GM21381 (cell line): Measurements from ENCODE around the gene LINGO4.
"Not testable (repeated sequence)": the region's sequence is repeated elsewhere in the genome, so short reads cannot be mapped to it uniquely, and the experiment has no call there.

Experiments
- ATAC-seq: cut with Tn5 transposase; IDR thresholded peaks from one replicate; pipeline ENCODE4 v1.9.1; 2021; ENCODE audit warnings: mild to moderate bottlenecking, moderate library complexity; ENCODE audit not compliant: unreplicated experiment

Gene LINGO4

DNA sequence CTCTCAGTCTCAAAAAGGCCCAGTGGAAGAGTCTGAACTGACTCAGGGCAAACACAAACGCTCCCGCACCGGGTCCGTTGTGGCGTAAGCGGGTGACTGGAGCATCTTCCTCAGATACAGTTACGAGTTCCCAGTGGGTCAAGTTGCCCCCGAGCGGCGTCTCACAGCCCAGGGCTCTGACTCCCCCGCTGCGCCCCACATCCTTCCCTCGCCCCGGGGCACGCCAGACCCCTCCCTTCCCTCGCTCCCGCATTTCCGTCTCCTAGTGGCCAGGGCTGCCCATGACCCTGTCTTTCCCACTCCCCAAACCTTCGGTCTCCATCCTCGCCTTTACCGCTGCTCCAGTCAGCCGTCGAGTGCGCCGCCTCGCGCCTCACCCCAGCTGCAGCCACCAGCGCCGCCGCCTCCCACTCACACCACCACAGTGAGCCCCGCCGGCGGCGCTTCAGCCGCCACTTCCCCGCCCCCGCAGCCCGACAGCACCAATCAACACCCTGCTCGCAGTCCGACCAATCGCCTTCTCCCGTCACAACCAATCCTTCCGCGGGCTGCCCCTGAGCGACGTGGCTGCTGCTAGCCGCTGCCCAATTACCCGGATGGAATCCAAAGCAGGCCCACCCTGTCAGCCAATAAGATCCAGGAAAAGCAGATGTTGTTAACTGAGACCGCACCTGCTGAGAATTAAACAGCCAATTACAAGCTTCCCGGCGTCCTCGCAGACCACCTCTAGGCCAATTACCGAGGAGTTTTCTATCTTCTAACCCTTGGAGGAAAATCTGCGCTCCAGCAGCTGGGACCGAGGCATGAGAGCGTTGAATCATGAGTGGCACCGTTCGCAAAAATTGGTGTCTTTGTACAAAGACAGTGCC lies 14.9 kb downstream of the LINGO4 start, which contains the start of gene TDRKH:
TSS of gene TDRKH (minus strand) at position 430 of the 869 bp plus-strand sequence. CDS start 7,478 bp downstream, outside the sequence.
- ATAC-seq = peak; percentile 94

DNA sequence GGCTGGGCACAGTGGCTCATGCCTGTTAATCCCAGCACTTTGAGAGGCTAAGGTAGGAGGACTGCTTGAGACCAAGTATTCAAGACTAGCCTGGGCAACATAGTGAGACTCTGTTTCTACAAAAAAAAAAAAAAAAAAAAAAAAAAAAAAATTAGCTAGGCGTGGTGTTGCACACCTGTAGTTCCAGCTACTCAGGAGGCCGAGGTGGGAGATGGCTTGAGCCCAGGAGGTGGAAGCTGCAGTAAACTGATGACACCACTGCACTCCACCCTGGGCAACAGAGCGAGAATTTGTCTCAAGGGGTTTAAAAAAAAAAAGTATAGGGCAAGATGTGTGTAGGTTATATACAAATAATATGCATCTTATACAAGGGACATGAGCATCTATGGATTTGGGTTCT lies 17.5 kb downstream of the LINGO4 start:
- ATAC-seq = no peak

DNA sequence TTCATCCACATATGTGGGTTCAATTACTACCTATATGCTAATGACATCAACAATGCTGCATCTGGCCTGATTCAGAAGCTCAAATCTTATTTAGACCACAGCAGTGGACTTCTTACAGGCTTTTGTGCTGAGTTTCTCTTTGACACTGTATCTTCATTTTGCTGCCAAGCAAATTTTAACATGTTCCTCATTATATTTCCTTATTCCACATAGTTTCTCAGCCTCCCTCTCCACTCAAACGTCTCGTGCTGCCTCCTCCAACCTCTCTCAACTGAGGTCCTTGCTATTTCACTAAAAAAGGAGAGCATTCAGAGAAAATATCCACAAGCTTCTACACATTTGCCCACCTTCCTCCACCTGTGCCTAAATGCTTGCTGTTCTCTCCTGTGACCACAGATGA lies 21.4 kb downstream of the LINGO4 start:
- ATAC-seq = no peak

DNA sequence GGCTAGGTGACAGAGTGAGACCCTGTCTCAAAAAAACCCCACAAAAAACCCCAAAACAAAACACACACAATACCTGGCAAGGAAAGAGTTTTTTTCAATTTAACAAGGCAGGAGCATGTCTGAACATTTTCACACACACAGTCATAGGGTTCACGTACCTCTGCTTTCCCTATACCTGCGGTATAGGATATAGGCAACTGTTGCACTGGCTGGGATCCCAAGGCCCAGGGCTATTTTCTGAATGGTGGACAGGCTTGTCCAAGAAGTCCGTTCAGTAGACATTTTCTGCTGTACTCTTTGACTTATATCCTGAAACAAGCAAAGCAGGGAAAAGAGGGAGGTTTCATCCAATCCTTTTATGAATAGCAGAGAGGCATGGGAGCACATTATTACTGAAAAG lies 22.5 kb downstream of the LINGO4 start:
- no peak for ATAC-seq

DNA sequence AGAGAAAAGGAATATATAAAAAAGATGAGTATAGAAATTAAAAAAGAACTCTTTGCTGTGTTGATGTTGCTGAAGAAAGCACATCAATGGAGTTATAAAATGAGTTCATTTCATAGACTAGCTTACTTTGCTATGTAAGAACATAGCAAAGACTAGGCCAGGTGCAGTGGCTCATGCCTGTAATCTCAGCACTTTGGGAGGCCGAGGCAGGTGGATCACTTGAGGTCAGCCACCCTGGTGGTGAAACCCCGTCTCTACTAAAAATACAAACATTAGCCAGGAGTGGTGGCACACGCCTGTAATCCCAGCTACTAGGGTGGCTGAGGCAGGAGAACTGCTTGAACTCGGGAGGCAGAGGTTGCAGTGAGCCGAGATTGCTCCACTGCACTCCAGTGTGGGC lies 23.2 kb downstream of the LINGO4 start:
- not testable (repeated sequence) for ATAC-seq

DNA sequence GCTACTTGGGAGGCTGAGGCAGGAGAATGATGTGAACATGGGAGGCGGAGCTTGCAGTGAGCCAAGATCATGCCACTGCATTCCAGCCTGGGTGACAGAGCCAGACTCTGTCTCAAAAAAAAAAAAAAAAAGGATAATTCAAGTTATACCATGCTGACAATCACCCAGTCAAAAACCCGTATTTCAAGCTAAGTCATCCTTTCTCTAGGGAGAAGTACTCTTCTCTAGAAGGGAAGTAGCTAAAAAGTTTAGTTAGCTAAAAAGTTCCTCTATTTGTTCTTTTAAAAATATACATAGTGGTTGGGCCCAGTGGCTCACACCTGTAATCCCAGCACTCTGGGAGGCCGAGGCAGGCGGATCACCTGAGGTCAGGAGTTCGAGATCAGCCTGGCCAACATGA lies 24.5 kb downstream of the LINGO4 start:
- ATAC-seq = not testable (repeated sequence)

DNA sequence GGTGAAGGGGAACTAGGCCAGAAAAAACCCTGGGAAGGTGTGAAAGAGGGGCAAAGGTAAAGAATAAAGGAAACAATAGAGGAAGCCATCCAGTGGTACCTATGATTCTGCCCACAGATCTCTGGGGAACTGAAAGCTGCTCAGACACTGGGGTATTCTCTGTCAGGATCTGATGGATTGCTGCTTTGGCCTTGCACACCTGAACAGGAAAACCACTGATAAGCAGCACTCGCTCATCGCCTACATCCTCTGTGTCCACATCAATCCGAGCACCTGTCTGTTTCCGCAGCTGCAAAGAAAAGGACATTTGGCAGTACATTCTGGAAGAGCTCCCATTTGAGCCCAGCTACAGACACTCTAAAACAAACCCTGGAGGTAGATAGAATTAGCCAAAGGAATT lies 25.4 kb downstream of the LINGO4 start:
- no peak for ATAC-seq

DNA sequence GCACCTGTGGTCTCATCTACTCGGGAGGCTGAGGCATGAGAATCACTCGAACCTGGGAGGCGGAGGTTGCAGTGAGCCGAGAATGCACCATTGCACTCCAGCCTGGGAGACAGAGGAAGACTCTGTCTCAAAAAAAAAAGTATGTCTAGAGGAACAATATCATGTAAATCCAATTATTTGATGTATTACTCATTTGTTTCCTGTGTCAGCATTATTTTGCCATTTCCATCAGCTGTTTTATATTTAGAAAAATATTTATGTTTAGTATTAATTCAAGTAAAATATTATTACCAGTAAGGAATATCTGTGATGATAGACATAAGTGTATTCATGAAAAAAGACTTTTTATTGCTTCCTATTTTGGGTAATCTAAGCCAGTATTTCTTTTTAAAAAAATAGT lies 27.9 kb downstream of the LINGO4 start:
- no peak for ATAC-seq

DNA sequence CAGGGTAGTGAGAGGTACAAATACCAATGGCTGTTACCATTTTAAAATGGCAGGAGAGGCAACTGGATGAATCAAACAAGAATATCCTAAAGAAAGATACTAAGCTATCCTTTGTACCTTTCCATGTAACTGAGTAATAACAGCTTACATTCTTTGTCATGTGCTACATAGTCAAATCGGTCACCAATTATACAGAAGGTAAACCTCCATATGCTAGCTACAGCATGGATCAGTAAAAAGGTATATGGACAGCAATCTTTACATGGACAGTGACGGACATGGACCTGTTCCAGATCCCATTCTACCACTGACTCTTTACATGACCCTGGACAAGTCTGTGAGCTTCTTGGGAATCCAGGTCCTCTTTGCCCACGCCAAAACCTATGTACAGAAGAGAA lies 28.6 kb downstream of the LINGO4 start:
- ATAC-seq = no peak

DNA sequence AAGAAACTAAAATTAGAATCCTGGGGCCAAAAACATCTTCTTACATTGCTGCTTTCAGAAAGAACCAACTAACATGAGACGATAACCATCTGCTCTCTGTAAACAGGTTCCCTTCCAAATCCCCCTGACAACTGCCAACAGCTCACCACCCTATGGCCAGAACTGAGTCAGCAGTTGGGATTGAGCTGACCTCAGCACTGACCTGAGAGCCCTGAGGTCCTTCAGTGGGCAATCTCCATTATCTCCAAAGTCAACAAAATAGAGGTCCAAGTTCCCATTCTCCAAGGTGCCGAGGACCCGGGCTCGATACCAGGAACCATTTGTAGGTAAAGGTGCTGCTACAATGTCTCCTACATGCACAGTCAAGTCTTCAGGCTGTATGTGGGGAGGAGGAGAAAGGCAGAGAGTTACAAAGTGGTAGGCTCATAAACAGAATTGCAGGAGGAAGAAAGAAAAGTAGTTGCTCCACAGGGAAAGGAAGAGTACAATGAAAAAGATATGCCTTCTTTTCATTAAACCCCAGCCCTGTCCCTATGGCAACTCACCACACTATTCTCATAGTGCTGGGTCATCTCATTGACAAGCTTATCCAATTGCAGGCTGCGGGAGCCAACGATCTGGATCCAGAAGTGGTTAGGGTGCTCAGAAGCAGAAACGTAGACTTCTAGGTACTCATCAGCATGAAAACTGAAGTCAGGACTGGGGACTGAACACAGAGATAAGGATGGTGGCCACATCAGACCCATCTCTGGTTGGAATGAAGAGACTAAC lies 29.1 kb downstream of the LINGO4 start:
- no peak for ATAC-seq

DNA sequence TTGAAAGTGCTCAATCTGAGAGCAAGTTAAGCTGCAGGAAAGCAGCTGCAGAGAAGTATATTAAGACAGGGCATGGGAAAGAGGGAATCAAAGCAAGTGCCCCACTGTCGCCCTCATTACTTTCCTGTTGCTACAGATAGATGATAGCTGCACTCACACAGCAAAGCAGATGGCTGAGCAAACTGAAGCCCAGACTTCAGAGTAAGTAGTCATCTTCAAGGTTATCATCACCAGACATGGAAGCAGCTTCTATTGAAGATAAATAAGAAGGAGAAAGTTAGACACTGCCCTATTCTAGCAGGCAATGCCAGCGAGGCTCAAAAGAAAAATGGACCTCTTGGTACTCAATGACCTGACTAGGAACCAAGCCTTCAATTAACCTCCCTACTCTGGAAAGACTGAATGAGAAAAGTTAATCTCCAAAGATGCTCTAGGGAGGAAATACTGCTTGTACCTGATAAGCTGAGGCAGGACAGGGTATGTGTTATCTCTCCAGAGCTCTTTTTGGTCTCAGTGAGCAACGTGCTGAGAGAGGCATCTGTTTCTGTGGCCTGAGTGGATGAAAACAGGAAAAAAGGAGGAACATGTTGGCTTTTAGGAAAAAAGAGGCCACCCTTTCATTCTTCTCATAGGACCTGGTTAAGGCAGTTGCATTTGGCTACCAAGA lies 30.8 kb downstream of the LINGO4 start:
- no peak for ATAC-seq

DNA sequence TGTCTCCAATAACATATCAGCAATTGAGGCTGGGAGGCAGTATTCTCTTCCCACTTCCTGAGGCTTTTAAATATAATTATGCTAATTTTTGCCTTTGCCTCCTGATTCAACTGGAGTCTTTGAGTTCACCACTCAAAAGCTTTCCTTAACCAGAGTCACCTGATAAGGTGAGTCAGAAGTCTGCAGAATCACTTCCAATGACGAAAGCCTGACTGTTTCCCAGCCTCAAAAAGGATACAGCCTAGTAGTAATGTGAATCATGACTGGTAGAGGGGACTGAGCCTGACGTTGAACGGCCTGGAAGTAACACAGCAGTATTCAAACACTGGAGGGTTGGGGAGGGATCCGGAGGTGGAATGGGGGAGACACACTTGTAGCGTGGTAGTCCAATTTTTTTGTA lies 31.5 kb downstream of the LINGO4 start:
- ATAC-seq = no peak

DNA sequence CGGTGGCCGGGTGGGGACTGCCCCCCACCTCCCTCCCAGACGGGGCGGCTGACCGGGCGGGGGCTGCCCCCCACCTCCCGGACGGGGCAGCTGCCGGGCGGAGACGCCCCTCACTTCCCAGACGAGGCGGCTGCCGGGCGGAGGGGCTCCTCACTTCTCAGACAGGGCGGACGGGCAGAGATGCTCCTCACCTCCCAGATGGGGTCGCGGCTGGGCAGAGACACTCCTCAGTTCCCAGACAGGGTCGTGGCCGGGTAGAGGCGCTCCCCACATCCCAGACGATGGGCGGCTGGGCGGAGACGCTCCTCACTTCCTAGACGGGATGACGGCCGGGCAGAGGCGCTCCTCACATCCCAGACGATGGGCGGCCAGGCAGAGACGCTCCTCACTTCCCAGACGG lies 35.9 kb downstream of the LINGO4 start:
- ATAC-seq = not testable (repeated sequence)

DNA sequence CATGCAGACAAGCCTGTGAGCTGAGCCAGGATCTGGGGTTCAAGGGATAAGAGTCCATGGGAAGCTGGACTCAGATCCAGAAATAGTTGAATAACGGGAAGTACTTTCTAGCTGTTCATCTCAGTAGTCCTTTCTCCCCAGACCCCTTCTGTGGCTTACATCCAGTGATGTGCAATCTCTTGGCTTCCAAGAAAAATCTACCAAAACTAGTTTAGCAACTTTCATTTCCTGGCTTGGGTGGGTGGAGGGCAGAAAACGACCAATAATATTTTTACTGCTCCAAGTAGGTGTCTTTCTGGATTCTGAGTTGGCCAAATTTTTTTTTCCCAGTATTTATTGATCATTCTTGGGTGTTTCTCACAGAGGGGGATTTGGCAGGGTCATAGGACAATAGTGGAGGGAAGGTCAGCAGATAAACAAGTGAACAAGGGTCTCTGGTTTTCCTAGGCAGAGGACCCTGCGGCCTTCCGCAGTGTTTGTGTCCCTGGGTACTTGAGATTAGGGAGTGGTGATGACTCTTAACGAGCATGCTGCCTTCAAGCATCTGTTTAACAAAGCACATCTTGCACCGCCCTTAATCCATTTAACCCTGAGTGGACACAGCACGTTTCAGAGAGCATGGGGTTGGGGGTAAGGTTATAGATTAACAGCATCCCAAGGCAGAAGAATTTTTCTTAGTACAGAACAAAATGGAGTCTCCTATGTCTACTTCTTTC lies 36.7 kb downstream of the LINGO4 start:
- not testable (repeated sequence) for ATAC-seq

DNA sequence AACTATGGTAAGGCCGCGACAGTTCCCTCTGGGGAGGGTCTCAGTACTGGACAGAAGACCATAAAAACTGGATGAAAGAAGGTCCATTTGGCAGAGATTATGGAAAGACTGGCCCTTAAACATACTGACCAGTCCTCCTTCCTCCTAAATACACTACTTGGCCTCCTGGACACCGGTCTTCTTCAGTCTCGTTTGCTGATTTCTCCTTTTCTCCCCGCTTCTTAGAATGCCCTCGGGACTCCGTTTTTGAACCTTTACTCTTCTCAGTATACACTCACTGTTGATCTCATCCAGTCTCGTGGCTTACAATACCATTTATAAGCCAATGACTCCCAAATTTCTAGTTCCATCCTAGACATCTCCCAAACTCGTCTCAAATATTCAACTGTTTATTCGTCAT lies 41.2 kb downstream of the LINGO4 start:
- no peak for ATAC-seq

DNA sequence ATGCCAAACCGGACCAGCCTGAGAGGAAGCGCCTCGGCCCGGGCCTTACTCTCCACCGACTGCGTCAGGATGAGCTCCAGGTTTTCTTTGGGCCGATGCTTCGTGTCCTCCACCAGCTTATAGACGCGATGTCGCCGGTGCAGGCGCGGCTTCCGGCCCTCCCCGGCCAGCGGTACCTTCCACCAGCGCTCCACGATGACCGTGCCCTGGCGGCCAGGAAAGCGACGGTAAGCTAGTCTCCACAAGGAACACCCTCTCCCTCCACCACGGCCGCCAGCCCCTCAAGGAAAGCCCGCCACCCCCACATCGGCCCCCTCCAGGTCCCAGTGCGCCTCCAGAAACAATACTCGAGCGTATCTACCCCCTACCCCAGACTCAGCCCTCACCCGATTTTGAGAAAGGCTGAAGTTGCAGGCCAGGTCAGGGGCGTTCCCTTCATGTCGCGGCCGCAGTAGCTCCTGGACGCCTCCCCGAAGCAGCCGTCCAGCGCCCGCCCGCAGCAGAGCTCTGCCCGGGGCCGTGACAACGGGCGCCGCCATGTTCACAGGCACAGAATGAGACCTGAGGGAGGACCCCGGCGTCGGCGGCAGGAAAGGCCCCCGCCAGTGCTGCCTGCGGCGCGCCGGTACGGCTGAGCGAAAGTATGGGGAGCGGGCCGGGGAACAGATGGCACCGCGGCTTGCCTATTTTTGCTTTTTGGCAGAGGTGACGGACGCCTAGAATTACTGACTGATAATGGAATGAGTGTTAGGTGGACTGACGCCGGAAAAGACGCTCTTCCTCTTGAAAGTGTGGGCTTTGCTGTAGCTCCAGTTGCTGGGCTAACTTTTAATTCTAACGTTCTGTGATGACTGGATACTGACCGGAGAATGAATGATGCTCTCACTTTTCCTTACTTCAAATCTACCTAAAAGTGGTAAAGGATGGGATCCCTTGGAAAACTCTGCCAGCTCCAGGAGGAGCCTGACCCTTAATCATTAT lies 42.0 kb downstream of the LINGO4 start, which contains the start of gene MRPL9:
TSS of gene MRPL9 (minus strand) at position 556 of the 981 bp plus-strand sequence. CDS start at position 539, 17 bp downstream.
- ATAC-seq = peak; percentile 90

DNA sequence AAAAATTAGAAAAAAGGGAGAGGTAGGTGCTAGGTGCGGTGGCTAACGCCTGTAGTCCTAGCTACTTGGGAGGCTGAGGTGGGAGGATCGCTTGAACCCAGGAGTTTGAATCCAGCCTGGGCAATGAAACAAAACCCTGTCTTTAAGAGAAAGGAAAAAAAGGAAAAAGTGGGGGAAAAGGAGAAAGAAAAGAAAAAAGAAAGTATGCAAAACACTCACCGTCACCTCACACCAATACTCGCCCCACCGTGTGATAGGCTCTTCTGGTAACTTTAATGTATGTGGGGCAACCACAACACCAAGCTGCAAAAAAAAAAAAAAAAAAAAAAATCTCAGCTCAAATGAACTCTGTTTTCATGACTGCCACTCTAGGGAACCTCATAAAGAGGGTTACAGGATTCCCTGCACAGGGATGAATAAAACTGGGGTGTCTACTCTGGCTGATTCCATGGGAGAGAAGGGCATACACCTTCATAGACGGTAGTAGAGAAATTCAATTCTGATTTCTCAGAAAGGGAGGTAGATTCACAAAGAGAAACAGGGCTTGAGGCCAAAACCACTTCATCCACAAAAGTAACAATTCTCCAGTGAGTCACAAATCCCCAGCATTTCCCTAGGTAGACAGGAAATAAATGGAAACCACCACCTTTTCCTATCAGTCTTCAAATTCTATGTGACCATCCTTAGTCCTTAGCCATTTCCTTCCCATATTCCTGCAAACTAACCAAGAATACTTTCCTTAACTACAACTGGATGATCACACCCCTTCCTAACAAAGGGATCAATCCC lies 44.4 kb downstream of the LINGO4 start:
- no peak for ATAC-seq

DNA sequence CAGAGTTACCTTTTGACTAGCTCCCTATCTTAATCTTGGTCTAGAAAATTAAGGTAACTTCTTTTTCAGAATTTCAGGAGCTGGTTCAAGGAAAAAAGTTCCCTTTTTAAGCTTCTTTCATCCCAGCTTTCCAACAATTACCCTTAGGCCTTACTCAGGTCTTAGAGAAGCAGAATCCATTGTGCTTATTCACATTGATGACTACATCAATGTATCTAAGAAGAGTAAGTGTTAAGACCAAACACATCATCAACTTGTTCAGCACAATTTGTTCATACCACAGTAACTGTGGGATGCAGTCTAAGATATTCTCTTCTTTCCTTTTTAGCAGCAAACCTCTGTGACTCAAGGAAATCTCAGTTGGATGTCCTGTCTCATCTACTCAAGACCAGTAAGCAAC lies 46.0 kb downstream of the LINGO4 start:
- ATAC-seq = no peak

DNA sequence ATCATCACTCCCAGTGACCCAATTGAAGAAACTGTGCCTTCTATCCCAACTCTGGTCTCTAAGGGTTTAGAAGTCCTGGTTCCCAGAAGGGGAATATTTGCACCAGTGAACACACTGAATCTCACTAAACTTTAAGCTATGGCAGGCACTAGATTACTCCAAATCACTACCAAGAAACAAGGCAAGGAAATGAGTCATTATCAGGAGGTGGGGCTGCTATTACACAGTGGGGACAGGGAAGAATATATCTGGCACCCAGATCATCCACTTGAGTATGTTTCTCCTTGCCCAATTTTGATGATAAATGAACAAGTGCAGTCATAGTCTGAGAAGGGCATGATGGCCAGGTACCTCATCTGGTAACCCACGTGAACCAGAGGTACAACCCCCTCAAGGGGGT lies 48.9 kb downstream of the LINGO4 start:
- no peak for ATAC-seq
